Activated CD4-positive, alpha-beta T cell treated with anti-CD3 and anti-CD28 coated beads for 36 hours (primary cell): ENCODE results near the gene FNDC11. TPM values are rescaled to one million over a fixed set of nuclear protein-coding genes. Genes with fewer than 3 reads are reported as not detected.

Experiments
- ATAC-seq: fragments of 200-7000 bp; cut with Tn5 transposase; one replicate; pipeline ENCODE4 v1.10.0; 2021; ENCODE audit warnings: mild to moderate bottlenecking, moderate library complexity
- CTCF ChIA-PET: fragments of 350-600 bp; sonication (Branson Sonifier 250); formaldehyde crosslinking; loops from one replicate; lab custom pipeline; 2021; ENCODE audit warnings: antibody characterized with exemption; lab: Charles Lee
- POLR2A ChIA-PET: fragments of 350-600 bp; sonication (Branson Sonifier 250); formaldehyde crosslinking; loops from one replicate; lab custom pipeline; 2021; ENCODE audit warnings: antibody characterized with exemption, inconsistent platforms; lab: Charles Lee
- DNase-seq: peaks from one replicate; pipeline ENCODE4 v3.0.0-alpha.2; 2020
- H3K27ac Mint-ChIP-seq: one replicate; pipeline ENCODE4 v1.8.0; 2021; ENCODE audit warnings: mixed read lengths
- H3K27me3 Mint-ChIP-seq: one replicate; pipeline ENCODE4 v1.8.0; 2021; ENCODE audit warnings: mixed read lengths
- H3K36me3 Mint-ChIP-seq: one replicate; pipeline ENCODE4 v1.8.0; 2021; ENCODE audit warnings: low read depth, mixed read lengths
- H3K4me1 Mint-ChIP-seq: one replicate; pipeline ENCODE4 v1.8.0; 2021; ENCODE audit warnings: mixed read lengths
- H3K4me3 Mint-ChIP-seq: one replicate; pipeline ENCODE4 v1.8.0; 2021; ENCODE audit warnings: mild to moderate bottlenecking, moderate library complexity, mixed read lengths
- H3K9me3 Mint-ChIP-seq: one replicate; pipeline ENCODE4 v1.8.0; 2021; ENCODE audit warnings: low read depth, mixed read lengths
- intact Hi-C, 2 experiments: fragments of 100-400 bp; cut with DNase I in 1 of 2; cut with micrococcal nuclease in 1 of 2; formaldehyde crosslinking; loops; one replicate each; pipeline versions ENCODE4 v1.14.2 to v1.15.1; 2022 to 2024; cut with DNase I, micrococcal nuclease
- total RNA-seq, 2 experiments: library from RNA; stranded (reverse); gene quantifications; one replicate each; pipeline ENCODE4 v1.2.3, GENCODE V29; 2021

Gene FNDC11
- total RNA-seq, 2 experiments from 2014 or later, result 0.18 to 0.27 TPM

DNA sequence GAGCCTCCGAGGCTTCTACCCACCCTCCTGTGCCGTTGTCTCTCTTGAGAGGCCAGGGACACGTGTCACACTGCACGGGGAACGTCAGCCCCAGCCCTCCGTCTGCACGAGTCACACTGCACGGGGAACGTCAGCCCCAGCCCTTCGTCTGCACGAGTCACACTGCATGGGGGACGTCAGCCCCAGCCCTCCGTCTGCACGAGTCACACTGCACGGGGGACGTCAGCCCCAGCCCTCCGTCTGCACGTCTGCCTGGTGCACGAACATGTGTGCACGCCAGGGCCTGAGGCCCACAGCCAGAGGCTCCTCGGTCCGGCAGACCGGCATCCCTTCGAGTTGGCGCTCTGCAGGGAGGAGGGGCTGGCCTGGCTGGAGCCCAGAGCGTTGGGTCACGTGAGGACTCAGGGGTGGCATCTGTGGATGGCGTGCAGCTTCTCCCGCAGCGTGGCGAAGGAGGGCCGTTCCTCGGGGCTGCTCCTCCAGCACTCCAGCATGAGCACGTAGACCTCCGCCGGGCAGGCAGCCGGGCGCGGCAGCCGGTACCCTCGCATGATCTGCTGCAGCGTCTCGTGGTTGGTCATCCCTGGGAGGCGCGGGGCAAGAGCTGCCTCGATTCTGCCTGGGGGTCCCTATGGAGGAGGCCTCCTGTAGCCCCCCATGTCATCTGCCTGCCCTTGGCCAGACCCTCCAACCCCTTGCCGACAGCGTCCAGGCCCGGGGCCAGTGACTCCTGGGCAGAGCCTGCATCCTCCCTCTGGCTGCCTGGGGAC lies 13.4 kb upstream of the FNDC11 start:
- Mint-ChIP-seq H3K27ac (no peak overlapping the region), H3K36me3 (no peaks in the 10 kb centered on the region), H3K4me1 (peaks cover 8% of the 10 kb centered on the region), H3K9me3 (no peaks in the 10 kb centered on the region), H3K27me3 (no peaks in the 10 kb centered on the region), H3K4me3 (no peak overlapping the region)
- POLR2A ChIA-PET, result no interaction called here
- CTCF ChIA-PET, result no interaction called here
- DNase-seq (no peak), ATAC-seq (no peak)
- intact Hi-C loops, result no loop called here

DNA sequence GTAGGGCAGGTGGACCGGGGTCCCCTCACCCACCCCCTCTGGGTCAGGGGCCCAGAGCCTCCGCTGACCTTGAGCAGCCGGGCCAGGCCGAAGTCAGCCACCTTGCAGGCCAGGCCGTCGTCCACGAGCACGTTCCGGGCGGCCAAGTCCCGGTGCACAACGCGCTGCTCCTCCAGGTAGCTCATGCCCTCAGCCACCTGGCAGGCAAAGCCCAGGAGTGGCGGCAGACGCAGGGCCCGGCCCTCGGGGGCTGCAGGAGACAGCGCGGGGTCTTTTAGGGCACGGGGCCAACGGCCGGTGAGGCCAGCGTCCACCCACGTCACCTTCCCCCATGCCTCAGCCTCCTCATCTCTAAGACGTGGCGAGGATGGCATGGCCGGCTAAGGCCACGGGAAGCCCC lies 12.6 kb upstream of the FNDC11 start:
- H3K27me3 Mint-ChIP-seq, result no peaks in the 10 kb centered on the region
- no peak overlapping the region for H3K4me3 Mint-ChIP-seq
- H3K9me3 Mint-ChIP-seq, result no peaks in the 10 kb centered on the region
- CTCF ChIA-PET, result no interaction called here
- ATAC-seq, result no peak
- no peak for DNase-seq
- H3K36me3 Mint-ChIP-seq, result no peaks in the 10 kb centered on the region
- no peak overlapping the region for H3K27ac Mint-ChIP-seq
- intact Hi-C loops, result no loop called here
- POLR2A ChIA-PET, result no interaction called here
- peaks cover 8% of the 10 kb centered on the region for H3K4me1 Mint-ChIP-seq

GRCh38 chr20:63542031-63542559 lies 11.9 kb upstream of the FNDC11 start:
- DNase-seq, result no peak
- intact Hi-C loops, result no loop called here
- Mint-ChIP-seq H3K36me3 (no peaks in the 10 kb centered on the region), H3K27ac (no peak overlapping the region), H3K4me3 (no peak overlapping the region), H3K27me3 (no peaks in the 10 kb centered on the region), H3K4me1 (peaks cover 5% of the 10 kb centered on the region), H3K9me3 (no peaks in the 10 kb centered on the region)
- ATAC-seq, result no peak
- POLR2A ChIA-PET, result no interaction called here
- CTCF ChIA-PET, result no interaction called here

GRCh38 chr20:63542696-63543095 lies 11.3 kb upstream of the FNDC11 start:
- no peak for DNase-seq
- H3K9me3 Mint-ChIP-seq, result no peaks in the 10 kb centered on the region
- ChIA-PET POLR2A (no interaction called here), CTCF (interaction anchor here (0.6 kb wide), 1 partner anchor 107 kb away, joined by 4 read pairs; no protein-coding TSS in a partner anchor)
- no peak overlapping the region for H3K27ac Mint-ChIP-seq
- intact Hi-C loops, result no loop called here
- H3K27me3 Mint-ChIP-seq, result no peaks in the 10 kb centered on the region
- peaks cover 4% of the 10 kb centered on the region for H3K4me1 Mint-ChIP-seq
- H3K36me3 Mint-ChIP-seq, result no peaks in the 10 kb centered on the region
- no peak overlapping the region for H3K4me3 Mint-ChIP-seq
- ATAC-seq, result no peak

DNA sequence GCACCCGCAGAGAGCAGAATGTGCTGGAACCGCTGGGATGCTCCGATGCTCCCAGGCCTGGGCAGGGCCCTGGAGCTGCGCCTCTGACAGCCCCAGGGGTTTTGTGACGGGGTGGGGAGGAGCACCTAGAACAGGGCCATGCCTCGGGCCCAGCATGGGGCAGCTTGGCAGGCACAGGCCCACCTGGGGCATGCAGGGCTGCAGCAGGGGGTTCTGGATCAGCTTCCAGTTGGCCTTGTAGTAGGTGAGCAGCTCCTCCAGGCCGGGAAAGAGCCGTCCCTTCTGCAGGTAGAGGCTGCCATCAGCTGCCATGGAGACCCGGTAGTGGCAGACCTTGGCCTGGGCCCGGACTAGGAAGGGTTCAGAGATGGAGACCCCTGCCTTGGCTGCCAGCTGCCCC lies 10.8 kb upstream of the FNDC11 start:
- ChIA-PET CTCF (interaction anchor here (0.6 kb wide), 1 partner anchor 107 kb away, joined by 4 read pairs; no protein-coding TSS in a partner anchor), POLR2A (no interaction called here)
- no peak for DNase-seq
- no peak overlapping the region for H3K4me3 Mint-ChIP-seq
- H3K4me1 Mint-ChIP-seq, result peaks cover 3% of the 10 kb centered on the region
- intact Hi-C loops, result no loop called here
- no peak overlapping the region for H3K27ac Mint-ChIP-seq
- H3K9me3 Mint-ChIP-seq, result no peaks in the 10 kb centered on the region
- H3K36me3 Mint-ChIP-seq, result no peaks in the 10 kb centered on the region
- ATAC-seq, result no peak
- no peaks in the 10 kb centered on the region for H3K27me3 Mint-ChIP-seq

DNA sequence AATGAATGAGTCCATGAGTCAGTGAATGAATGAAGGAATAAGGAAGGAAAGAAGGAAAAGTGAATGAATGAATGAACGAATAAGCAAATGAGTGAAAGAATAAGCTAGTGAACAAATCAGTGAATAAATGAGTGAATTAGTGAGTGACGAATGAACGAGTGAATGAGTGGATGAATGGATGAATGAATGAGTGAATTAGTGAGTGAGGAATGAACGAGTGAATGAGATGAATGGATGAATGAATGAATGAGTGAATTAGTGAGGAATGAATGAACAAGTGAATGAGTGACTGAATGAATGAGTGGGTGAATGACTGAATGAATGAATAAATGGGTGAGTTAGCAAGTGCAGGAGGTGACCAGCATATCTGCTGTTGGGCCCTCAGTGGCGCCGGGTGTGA lies 10.2 kb upstream of the FNDC11 start:
- no peaks in the 10 kb centered on the region for H3K27me3 Mint-ChIP-seq
- POLR2A ChIA-PET, result no interaction called here
- DNase-seq (no peak), ATAC-seq (no peak)
- H3K4me1 Mint-ChIP-seq, result peaks cover under 1% of the 10 kb centered on the region
- CTCF ChIA-PET, result interaction anchor here (0.6 kb wide), 1 partner anchor 139 kb away, joined by 3 read pairs; no protein-coding TSS in a partner anchor
- H3K4me3 Mint-ChIP-seq, result no peak overlapping the region
- H3K9me3 Mint-ChIP-seq, result no peaks in the 10 kb centered on the region
- H3K36me3 Mint-ChIP-seq, result no peaks in the 10 kb centered on the region
- intact Hi-C loops, result no loop called here
- no peak overlapping the region for H3K27ac Mint-ChIP-seq

DNA sequence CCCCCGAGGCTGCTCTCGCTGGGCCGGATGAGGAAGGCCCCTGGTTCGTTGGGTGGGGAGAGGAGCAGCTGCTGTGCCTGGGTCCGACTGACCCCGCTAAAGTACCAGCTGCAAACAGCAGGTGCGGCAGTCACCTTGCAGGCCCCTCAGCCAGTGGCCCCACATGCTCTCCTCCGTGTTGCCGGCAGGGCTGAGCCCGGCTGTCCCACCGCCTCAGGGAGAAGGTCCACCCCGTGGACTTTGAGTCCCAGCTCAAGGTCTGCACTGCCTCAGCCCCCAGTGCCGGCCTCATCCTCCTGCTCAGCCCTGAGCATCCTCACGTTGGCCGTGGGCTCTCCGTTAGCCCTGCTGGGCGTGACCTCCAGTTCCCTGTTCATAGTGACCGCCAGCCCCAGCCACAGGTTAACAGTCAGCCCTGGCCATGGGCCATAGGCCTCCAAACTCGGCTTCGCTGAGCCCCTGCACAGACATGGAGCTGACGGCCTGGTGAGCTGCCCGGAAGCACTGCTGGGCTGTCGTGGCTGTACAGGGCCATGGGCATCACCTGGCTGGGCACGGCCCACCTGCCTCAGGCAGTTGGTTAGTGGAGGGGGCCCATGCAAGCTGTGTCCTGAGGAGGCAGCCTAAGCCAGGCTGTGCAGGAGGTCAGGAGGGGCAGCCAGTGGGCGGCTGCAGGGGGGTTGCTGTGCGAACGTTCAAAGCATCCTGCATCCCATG lies 9.6 kb upstream of the FNDC11 start:
- Mint-ChIP-seq H3K4me1 (peaks cover under 1% of the 10 kb centered on the region), H3K27me3 (no peaks in the 10 kb centered on the region), H3K36me3 (no peaks in the 10 kb centered on the region), H3K4me3 (no peak overlapping the region), H3K9me3 (no peaks in the 10 kb centered on the region), H3K27ac (no peak overlapping the region)
- ChIA-PET CTCF (interaction anchor here (0.6 to 0.7 kb wide), 2 partner anchors 138 to 438 kb away, joined by 3 read pairs; no protein-coding TSS in a partner anchor), POLR2A (no interaction called here)
- ATAC-seq (no peak), DNase-seq (no peak)
- intact Hi-C loops, result no loop called here

DNA sequence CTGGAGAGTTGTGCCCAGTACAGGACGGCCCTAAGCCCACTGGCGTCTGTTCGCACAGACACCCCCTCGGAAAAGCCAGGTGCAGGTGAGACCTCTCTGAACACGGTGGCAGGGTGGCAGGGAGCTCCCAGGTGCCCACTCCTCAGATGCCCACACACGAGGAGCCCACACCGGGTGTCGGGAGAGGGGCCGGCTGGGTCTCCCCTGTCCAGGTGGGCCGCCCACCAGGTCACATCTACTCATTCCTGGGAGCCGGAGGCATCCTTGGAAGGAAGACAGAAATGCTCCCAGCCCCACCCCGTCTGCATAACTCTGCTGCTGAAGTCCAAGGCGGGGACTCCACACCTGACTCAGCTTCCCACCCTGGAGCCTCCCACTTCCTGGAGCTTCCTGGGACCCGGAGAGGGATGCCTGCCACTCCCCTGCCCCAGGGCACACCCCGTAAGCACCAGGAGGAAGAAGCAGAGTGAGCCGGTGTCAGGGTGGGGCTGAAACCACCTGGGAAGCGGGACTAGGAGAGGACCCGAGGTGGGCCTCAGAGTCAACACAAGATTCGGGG lies 8.9 kb upstream of the FNDC11 start:
- intact Hi-C loops, result no loop called here
- Mint-ChIP-seq H3K27ac (no peak overlapping the region), H3K4me3 (no peak overlapping the region), H3K4me1 (peaks cover 2% of the 10 kb centered on the region), H3K9me3 (no peaks in the 10 kb centered on the region), H3K27me3 (no peaks in the 10 kb centered on the region), H3K36me3 (no peaks in the 10 kb centered on the region)
- ChIA-PET POLR2A (no interaction called here), CTCF (interaction anchor here (0.7 kb wide), 1 partner anchor 438 kb away, joined by 3 read pairs; no protein-coding TSS in a partner anchor)
- ATAC-seq (no peak), DNase-seq (no peak)

- H3K36me3 Mint-ChIP-seq, result no peaks in the 10 kb centered on the region
- ChIA-PET CTCF (interaction anchor here (1.5 kb wide), 1 partner anchor 9 kb away, joined by 7 read pairs; the partner anchor contains the start of gene PTK6), POLR2A (interaction anchor here (1.2 kb wide), 1 partner anchor 16 kb away, joined by 8 read pairs; no protein-coding TSS in a partner anchor)
- H3K27me3 Mint-ChIP-seq, result no peaks in the 10 kb centered on the region
- intact Hi-C loops, result no loop called here
- ATAC-seq (no peak), DNase-seq (no peak)
- peaks cover 2% of the 10 kb centered on the region for H3K4me1 Mint-ChIP-seq
- H3K4me3 Mint-ChIP-seq, result no peak overlapping the region
- no peak overlapping the region for H3K27ac Mint-ChIP-seq
- no peaks in the 10 kb centered on the region for H3K9me3 Mint-ChIP-seq
These were observed 8.1 kb upstream of the FNDC11 start for GRCh38 chr20:63545814-63546213.

- Mint-ChIP-seq H3K4me1 (peaks cover 2% of the 10 kb centered on the region), H3K9me3 (no peaks in the 10 kb centered on the region), H3K36me3 (no peaks in the 10 kb centered on the region), H3K4me3 (no peak overlapping the region), H3K27me3 (no peaks in the 10 kb centered on the region), H3K27ac (no peak overlapping the region)
- ATAC-seq (no peak), DNase-seq (no peak)
- intact Hi-C loops, result no loop called here
- ChIA-PET CTCF (interaction anchor here (1.5 kb wide), 1 partner anchor 9 kb away, joined by 7 read pairs; the partner anchor contains the start of gene PTK6), POLR2A (interaction anchor here (0.6 to 1.2 kb wide), 2 partner anchors 10 to 17 kb away, joined by 3 to 8 read pairs; no protein-coding TSS in a partner anchor)
These were observed 7.6 kb upstream of the FNDC11 start for GRCh38 chr20:63546256-63546955.
